ENCODE measurements around the gene CENPV.
"Not testable (repeated sequence)": the region's sequence is repeated elsewhere in the genome, so short reads cannot be mapped to it uniquely, and the experiment has no call there.

The CENPV gene

GRCh38 chr17:16353317-16354174 lies at the start of gene CENPV:
TSS of gene CENPV (minus strand) at chr17:16353469. CDS start at chr17:16353436, 33 bp downstream.
- peak; percentile 69 for DNase-seq

DNA sequence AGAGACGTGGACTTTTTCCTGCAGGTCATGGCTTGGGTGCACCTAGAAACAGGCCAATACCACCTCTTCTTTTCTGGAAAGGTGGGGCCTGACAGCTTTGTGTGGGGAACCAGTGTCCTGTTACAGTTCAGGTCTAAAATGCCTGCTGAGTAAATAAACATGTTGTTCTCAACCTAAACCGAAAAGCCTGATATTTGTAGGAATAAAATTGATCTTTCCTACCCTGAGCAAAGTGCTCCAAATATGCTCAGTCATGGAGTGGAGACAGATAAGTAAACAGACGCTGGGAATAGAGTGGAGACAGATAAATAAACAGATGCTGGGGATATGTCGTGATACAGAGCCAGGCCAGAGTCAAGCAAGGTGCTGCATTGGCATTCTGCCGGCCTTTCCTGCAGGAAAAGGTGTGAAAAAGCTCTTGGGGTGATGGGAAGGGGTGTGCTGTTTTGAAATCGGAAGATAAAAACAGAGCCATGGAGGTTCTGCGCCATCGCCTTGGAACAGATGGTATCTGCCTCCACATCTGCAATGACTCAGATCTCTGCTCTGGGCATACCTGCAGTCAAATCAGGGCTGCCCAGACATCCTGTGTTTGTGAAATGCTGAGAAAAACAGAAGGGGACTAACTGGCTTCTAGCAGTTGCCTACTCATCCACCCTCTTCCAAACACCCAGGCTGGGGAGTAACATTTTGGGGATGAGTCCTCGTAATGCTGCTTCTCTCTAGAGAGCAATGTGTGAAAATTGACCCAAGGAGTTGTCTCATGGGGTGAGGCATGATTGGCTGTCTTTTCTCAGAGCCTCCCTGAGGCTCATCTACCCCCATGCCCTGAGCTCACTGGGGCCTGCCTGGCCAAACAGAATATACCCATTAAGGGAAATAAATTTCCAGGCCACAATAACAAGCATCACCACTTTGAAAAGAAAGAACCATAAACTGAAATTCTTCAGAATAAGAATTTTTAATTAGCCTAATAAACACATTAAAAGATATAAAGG lies 45.3 kb upstream of the CENPV start:
- peak; percentile 52 for DNase-seq

GRCh38 chr17:16396693-16397092 lies 43.4 kb upstream of the CENPV start:
- not testable (repeated sequence) for DNase-seq

DNA sequence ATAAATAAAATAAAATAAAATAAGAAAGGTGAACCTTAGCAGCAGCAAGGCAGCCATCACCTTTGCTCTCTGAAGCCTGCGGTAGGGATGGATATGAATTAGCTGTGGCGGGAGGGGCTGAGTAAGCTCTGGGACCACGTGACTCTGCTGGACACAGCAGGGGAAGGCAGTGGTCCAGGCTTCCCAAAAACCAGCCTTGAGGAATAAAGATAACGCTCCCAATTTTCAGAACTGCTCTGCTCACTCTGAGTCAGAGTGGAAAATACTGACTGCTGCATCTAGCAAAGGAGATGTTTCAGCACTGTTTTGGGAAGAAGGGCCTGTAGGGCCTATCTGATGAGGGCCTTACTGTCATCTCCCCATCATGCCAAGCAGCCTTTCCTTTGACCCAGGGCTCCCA lies 42.6 kb upstream of the CENPV start:
- DNase-seq, result not testable (repeated sequence)

DNA sequence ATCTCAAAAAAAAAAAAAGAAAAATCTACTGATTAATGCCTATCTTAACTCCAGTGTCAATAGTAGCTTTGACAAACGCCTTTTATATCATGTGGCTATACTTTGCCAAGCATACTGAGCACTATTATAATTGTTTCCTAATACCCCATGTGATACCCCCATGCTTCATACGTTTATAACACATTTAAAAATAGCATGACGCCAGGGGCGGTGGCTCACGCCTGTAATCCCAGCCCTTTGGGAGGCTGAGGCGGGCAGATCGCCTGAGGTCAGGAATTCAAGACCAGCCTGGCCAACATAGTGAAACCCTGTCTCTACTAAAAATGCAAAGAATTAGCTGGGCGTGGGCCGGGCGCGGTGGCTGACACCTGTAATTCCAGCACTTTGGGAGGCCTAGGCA lies 39.2 kb upstream of the CENPV start:
- DNase-seq, result not testable (repeated sequence)

- no peak for DNase-seq
These were observed 38.2 kb upstream of the CENPV start for GRCh38 chr17:16391451-16391850.

DNA sequence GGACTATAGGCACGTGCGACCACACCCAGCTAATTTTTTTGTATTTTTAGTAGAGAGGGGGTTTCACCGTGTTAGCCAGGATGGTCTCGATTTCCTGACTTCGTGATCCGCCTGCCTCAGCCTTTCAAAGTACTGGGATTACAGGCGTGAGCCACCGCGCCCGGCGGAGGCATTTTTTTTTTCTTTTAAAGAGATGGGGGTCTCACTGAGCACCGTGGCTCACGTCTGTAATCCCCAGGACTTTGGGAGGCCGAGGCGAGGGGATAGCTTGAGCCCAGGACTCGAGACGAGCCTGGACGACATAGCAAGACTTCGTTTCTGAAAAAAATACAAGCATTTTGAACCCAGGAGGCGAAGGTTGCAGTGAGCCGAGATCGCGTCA lies 32.8 kb upstream of the CENPV start:
- DNase-seq, result not testable (repeated sequence)

DNA sequence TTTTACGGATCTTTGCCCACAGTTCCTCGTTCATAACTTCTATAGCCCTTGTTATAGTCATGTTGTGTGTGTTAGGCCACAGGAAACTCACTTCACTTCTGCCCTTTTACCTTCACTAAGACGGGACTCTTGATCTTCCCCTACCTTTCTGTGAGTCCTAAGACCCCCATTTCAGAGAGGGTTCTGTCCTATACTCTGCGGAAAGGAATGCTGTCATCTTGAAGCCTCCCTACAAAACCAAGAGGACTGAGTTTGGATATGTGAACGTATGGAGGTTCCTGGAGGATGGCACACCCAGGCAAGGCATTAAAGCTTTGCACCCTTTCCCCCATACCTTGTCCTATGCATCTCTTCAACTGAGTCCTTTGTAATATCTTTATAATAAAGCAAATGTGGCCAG lies 31.3 kb upstream of the CENPV start:
- no peak for DNase-seq

GRCh38 chr17:16383772-16384287 lies 30.6 kb upstream of the CENPV start:
- DNase-seq, result no peak

DNA sequence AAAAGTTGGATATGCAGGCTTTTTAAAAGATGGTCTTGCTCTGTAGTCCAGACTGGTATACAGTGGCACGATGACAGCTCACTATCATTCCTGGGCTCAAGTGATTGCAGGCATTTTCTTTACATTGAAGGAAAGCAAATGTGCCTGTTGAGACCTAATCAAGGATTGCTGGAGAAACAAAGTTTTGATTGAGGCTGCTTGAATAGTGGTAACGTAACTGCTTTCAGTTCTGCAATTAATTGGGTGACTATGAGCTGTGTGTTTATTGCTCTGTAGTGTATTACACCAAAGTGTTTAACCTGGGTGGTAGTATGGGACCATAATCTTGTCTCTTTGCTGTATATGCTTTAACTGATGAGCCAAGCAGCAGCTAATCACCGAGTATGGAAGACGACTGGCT lies 29.9 kb upstream of the CENPV start:
- DNase-seq, result no peak

DNA sequence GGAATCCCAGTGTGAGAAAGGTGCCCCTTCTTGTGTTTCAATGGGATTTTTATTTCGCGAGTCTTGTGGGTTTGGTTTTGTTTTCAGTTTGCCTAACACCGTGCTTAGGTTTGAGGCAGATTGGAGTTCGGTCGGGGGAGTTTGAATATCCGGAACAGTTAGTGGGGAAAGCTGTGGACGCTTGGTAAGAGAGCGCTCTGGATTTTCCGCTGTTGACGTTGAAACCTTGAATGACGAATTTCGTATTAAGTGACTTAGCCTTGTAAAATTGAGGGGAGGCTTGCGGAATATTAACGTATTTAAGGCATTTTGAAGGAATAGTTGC lies 28.2 kb upstream of the CENPV start:
- DNase-seq, result no peak

- peak; percentile 97 for DNase-seq
These were observed 27.6 kb upstream of the CENPV start, which contains the start of gene UBB for GRCh38 chr17:16380640-16381495. TSS of gene UBB (plus strand) at chr17:16381091. CDS start at chr17:16381908, 817 bp downstream.

DNA sequence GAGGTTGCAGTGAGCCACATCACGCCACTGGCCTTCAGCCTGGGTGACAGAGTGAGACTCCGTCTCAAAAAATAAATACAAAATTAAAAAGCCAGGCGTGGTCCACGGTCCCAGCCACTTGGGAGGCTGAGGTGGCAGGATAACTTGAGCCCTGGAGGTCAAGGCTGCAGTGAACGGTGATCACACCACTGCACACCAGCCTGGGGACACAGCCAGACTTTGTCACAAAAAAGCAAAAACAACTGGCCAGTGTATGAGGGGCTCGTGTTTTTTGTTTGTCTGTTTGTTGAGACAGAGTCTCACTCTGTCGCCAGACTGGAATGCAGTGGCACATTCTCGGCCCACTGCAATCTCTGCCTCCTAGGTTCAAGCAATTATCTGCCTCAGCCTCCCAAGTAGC lies 26.4 kb upstream of the CENPV start:
- no peak for DNase-seq

GRCh38 chr17:16378636-16379282 lies 25.5 kb upstream of the CENPV start:
- no peak for DNase-seq

GRCh38 chr17:16377941-16378341 lies 24.7 kb upstream of the CENPV start:
- DNase-seq, result no peak

DNA sequence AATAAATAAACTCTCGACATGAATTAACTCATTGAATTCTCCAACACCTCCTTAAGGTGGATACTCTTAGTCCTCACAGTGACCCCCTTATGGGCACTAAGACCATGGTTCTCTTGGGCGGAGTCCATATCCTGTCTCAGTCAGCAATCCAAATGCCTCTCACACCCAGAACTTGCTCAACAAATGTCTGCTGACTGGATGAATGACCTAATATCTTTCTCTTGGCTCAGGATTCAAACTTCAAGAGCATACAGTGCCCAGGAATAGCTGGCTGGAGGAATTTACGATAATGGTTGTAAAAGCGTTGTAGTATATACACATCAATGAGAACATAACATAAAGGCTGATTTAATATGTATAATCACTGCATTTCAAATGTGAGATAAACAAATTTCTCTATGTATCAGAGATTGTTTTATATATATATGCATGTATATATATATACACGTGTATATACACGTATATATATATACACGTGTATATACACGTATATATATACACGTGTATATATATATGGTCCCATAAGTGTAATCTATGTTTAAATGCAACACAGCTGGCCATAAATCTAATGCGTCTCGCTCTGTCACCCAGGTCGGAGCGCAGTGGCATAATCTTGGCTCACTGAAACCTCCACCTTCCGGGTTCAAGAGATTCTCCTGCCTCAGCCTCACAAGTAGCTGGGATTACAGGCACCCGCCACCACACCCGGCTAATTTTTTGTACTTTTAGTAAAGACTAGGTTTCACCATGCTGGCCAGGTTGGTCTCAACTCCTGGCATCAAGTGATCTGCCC lies 21.1 kb upstream of the CENPV start:
- no peak for DNase-seq

- DNase-seq, result peak; percentile 63
These were observed 18.5 kb upstream of the CENPV start for GRCh38 chr17:16371742-16372141.

DNA sequence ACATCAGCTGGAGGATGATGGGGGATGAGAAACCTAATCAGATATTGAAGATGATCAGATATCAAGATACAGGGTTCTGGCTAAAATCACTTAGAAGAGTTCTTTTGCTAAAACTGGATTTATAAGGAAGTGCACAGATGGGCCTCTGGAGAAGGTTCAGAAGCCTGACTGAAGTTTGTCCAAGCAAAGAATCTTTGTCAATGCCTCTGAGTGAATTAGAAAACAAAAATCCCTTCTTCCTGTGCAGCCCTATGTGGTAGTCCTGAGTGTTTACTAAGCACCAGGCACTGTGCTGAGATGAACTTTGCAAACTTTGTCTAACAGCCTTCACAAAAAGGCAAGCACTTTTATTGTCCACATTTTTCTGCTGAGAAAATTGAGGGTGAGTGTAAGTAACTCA lies 11.4 kb upstream of the CENPV start:
- DNase-seq, result no peak

GRCh38 chr17:16363749-16364536 lies 10.7 kb upstream of the CENPV start:
- peak; percentile 84 for DNase-seq

DNA sequence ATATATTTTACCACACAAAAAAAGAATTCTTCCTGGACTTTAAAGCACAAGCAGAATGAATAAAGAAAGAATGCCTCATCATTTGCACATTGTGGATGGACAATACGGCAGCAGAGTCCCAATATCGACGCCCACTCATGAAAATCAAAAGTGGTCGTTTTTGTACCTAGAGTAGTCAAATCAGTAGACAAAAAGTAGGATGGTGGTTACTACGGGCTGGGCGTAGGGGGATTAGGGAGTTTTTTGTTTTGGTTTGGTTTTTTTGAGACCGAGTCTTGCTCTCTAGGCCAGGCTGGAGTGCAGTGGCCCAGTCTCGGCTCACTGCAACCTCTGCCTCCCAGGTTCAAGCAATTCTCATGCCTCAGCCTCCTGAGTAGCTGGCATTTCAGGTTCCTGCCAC lies 8.6 kb upstream of the CENPV start:
- DNase-seq, result no peak

All from NCI-H510A treated with DMSO at 0.1 percent for 48 hours (cell line).